WTC11 (cell line): ENCODE results near the gene PI4KB. TPM values are rescaled to one million over a fixed set of nuclear protein-coding genes. Genes with fewer than 3 reads are reported as not detected.
"Not testable (repeated sequence)": the region's sequence is repeated elsewhere in the genome, so short reads cannot be mapped to it uniquely, and the experiment has no call there.

Source experiments
- ATAC-seq: fragments of 200-7000 bp; cut with Tn5 transposase; 2 replicates; pipeline ENCODE4 v1.10.0; 2021; ENCODE audit warnings: mild to moderate bottlenecking, moderate library complexity
- CTCF ChIA-PET: fragments of 300-600 bp; sonication (Branson Sonifier 250); formaldehyde crosslinking; loops from one replicate; lab custom pipeline; 2021; ENCODE audit warnings: antibody characterized with exemption; lab: Charles Lee
- POLR2A ChIA-PET: fragments of 350-600 bp; sonication (Branson Sonifier 250); formaldehyde crosslinking; loops from one replicate; lab custom pipeline; 2021; ENCODE audit warnings: antibody characterized with exemption; lab: Charles Lee
- DNase-seq: peaks from one replicate; pipeline ENCODE4 v3.0.0; 2021; ENCODE audit warnings: low spot score
- H3K27ac Mint-ChIP-seq: 2 replicates; pipeline ENCODE4 v1.8.0; 2021; ENCODE audit warnings: mixed read lengths
- H3K27me3 Mint-ChIP-seq: 2 replicates; pipeline ENCODE4 v1.8.0; 2021; ENCODE audit warnings: low read depth, mild to moderate bottlenecking, moderate library complexity, mixed read lengths
- H3K36me3 Mint-ChIP-seq: 2 replicates; pipeline ENCODE4 v1.8.0; 2021; ENCODE audit warnings: mixed read lengths
- H3K4me1 Mint-ChIP-seq: 2 replicates; pipeline ENCODE4 v1.8.0; 2022; ENCODE audit warnings: mixed read lengths
- H3K4me3 Mint-ChIP-seq: 2 replicates; pipeline ENCODE4 v1.8.0; 2021; ENCODE audit warnings: mild to moderate bottlenecking, moderate library complexity, mixed read lengths
- H3K9me3 Mint-ChIP-seq: 2 replicates; pipeline ENCODE4 v1.8.0; 2021; ENCODE audit warnings: mixed read lengths
- E2F1 ChIP-seq: sonication (generic); formaldehyde crosslinking; IDR thresholded peaks from 2 replicates; pipeline ENCODE4 v1.8.0; 2022; ENCODE audit warnings: mild to moderate bottlenecking, missing genetic modification reagents
- ELF4 ChIP-seq: sonication (generic); formaldehyde crosslinking; IDR thresholded peaks from 2 replicates; pipeline ENCODE4 v1.8.1; 2022; ENCODE audit warnings: low read depth, mild to moderate bottlenecking, moderate library complexity, missing genetic modification reagents
- EMX1 ChIP-seq: fragments of 250-450 bp; sonication (Bioruptor Pico); IDR thresholded peaks from 2 replicates; pipeline ENCODE4 v1.8.0; 2021; ENCODE audit warnings: mild to moderate bottlenecking
- FOXP1 ChIP-seq: sonication (generic); formaldehyde crosslinking; IDR thresholded peaks from 2 replicates; pipeline ENCODE4 v1.8.0; 2022; ENCODE audit warnings: missing genetic modification reagents, mild to moderate bottlenecking, moderate library complexity, borderline replicate concordance
- HMGA2 ChIP-seq: fragments of 250-450 bp; sonication (Bioruptor Pico); IDR thresholded peaks from 2 replicates; pipeline ENCODE4 v1.4.0; 2021; ENCODE audit warnings: mild to moderate bottlenecking, moderate library complexity
- IRF2 ChIP-seq: sonication (generic); formaldehyde crosslinking; IDR thresholded peaks from 2 replicates; pipeline ENCODE4 v1.8.0; 2022; ENCODE audit warnings: low read depth, missing genetic modification reagents, borderline replicate concordance
- RELA ChIP-seq: sonication (generic); formaldehyde crosslinking; IDR thresholded peaks from 2 replicates; pipeline ENCODE4 v1.8.1; 2022; ENCODE audit warnings: missing genetic modification reagents, mild to moderate bottlenecking, borderline replicate concordance
- SMAD4 ChIP-seq: sonication (generic); formaldehyde crosslinking; IDR thresholded peaks from 2 replicates; pipeline ENCODE4 v1.8.0; 2022; ENCODE audit warnings: mild to moderate bottlenecking, missing genetic modification reagents
- ZNF138 ChIP-seq: sonication (generic); formaldehyde crosslinking; conservative IDR thresholded peaks from 2 replicates; pipeline ENCODE4 v1.8.1; 2022; ENCODE audit warnings: mild to moderate bottlenecking, moderate library complexity, missing genetic modification reagents
- ZNF263 ChIP-seq: sonication (generic); formaldehyde crosslinking; IDR thresholded peaks from 2 replicates; pipeline ENCODE4 v1.8.1; 2022; ENCODE audit warnings: low read depth, mild to moderate bottlenecking, moderate library complexity, missing genetic modification reagents
- total RNA-seq: library from RNA; stranded (reverse); gene quantifications from 3 replicates; pipeline ENCODE4 v1.2.3, GENCODE V29; 2021
- TF ChIP-seq, protein P1 (sequence below): sonication (generic); formaldehyde crosslinking; conservative IDR thresholded peaks from 2 replicates; pipeline ENCODE4 v1.8.1; 2023; ENCODE audit warnings: mild to moderate bottlenecking, low read depth, missing genetic modification reagents, moderate library complexity
- TF ChIP-seq, protein P2 (sequence below): sonication (generic); formaldehyde crosslinking; IDR thresholded peaks from 2 replicates; pipeline ENCODE4 v1.8.1; 2022; ENCODE audit warnings: missing genetic modification reagents, borderline replicate concordance

PI4KB gene
- total RNA-seq, 1 experiment from 2014 or later: 33.6 TPM

- TF ChIP-seq, protein P1, sequence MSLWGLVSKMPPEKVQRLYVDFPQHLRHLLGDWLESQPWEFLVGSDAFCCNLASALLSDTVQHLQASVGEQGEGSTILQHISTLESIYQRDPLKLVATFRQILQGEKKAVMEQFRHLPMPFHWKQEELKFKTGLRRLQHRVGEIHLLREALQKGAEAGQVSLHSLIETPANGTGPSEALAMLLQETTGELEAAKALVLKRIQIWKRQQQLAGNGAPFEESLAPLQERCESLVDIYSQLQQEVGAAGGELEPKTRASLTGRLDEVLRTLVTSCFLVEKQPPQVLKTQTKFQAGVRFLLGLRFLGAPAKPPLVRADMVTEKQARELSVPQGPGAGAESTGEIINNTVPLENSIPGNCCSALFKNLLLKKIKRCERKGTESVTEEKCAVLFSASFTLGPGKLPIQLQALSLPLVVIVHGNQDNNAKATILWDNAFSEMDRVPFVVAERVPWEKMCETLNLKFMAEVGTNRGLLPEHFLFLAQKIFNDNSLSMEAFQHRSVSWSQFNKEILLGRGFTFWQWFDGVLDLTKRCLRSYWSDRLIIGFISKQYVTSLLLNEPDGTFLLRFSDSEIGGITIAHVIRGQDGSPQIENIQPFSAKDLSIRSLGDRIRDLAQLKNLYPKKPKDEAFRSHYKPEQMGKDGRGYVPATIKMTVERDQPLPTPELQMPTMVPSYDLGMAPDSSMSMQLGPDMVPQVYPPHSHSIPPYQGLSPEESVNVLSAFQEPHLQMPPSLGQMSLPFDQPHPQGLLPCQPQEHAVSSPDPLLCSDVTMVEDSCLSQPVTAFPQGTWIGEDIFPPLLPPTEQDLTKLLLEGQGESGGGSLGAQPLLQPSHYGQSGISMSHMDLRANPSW (CRISPR knock-in tag): no peak
- no peak for TF ChIP-seq RELA (CRISPR knock-in tag)
- no peak for TF ChIP-seq ELF4 (CRISPR knock-in tag)
- no peak for TF ChIP-seq EMX1
- TF ChIP-seq IRF2: no peak
- no peak for TF ChIP-seq SMAD4 (CRISPR knock-in tag)
These were observed 45.8 kb downstream of the PI4KB start (continued) for GRCh38 chr1:151281225-151281968.

GRCh38 chr1:151277249-151277648 is 50.0 kb downstream of the PI4KB start:
- DNase-seq: no peak

DNA sequence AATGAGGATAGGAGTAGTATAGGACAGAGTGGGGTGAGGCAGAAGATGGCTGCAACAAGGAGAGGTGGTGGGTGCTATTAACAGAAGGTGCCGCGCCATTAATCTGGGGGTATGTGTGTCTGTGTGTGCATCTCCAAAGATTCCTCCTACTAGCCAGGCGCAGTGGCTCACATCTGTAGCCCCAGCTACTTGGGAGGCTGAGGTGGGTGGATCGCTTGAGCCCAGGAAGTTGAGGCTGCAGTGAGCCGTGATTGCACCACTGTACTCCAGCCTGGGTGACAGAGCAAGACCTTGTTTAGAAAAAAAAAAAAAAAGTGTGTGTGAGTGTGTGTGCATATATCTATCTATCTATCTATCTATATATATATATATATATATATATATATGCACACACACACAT is 51.9 kb downstream of the PI4KB start:
- H3K27me3 Mint-ChIP-seq, H3K27ac Mint-ChIP-seq, H3K4me1 Mint-ChIP-seq, H3K36me3 Mint-ChIP-seq, DNase-seq, ATAC-seq, H3K9me3 Mint-ChIP-seq, POLR2A ChIA-PET, H3K4me3 Mint-ChIP-seq: not testable (repeated sequence)
- CTCF ChIA-PET: interaction anchor here (1.3 kb wide), 1 partner anchor 24 kb away, joined by 4 read pairs; no protein-coding TSS in a partner anchor

More at GRCh38 chr1:151277249-151277648, 50.0 kb downstream of the PI4KB start:
- no peaks in the 10 kb centered on the region for H3K9me3 Mint-ChIP-seq
- TF ChIP-seq ZNF138 (CRISPR knock-in tag): no peak
- TF ChIP-seq FOXP1 (CRISPR knock-in tag): no peak
- peaks cover 3% of the 10 kb centered on the region; the same call in 1 of the 2 replicates for H3K36me3 Mint-ChIP-seq
- peaks cover 4% of the 10 kb centered on the region; the same call in 1 of the 2 replicates for H3K27me3 Mint-ChIP-seq
- no peak overlapping the region for H3K27ac Mint-ChIP-seq
- ChIA-PET CTCF (interaction anchor here (2.2 kb wide), 1 partner anchor 25 kb away, joined by 8 read pairs; no protein-coding TSS in a partner anchor), POLR2A (interaction anchor here (1.0 kb wide), 1 partner anchor 23 kb away, joined by 3 read pairs; the partner anchor contains the start of gene PSMD4)
- no peaks in the 10 kb centered on the region for H3K4me1 Mint-ChIP-seq
- H3K4me3 Mint-ChIP-seq: no peak overlapping the region
- no peak for ATAC-seq

- ChIA-PET POLR2A (no interaction called here), CTCF (interaction anchor here (1.3 kb wide), 1 partner anchor 22 kb away, joined by 4 read pairs; no protein-coding TSS in a partner anchor)
- Mint-ChIP-seq H3K27ac (no peak overlapping the region; the same call in 1 of the 2 replicates), H3K4me3 (no peak overlapping the region), H3K9me3 (no peaks in the 10 kb centered on the region), H3K36me3 (peaks cover 5% of the 10 kb centered on the region), H3K27me3 (peaks cover 4% of the 10 kb centered on the region; the same call in 1 of the 2 replicates), H3K4me1 (no peaks in the 10 kb centered on the region)
- TF ChIP-seq E2F1: no peak
- TF ChIP-seq, protein P2, sequence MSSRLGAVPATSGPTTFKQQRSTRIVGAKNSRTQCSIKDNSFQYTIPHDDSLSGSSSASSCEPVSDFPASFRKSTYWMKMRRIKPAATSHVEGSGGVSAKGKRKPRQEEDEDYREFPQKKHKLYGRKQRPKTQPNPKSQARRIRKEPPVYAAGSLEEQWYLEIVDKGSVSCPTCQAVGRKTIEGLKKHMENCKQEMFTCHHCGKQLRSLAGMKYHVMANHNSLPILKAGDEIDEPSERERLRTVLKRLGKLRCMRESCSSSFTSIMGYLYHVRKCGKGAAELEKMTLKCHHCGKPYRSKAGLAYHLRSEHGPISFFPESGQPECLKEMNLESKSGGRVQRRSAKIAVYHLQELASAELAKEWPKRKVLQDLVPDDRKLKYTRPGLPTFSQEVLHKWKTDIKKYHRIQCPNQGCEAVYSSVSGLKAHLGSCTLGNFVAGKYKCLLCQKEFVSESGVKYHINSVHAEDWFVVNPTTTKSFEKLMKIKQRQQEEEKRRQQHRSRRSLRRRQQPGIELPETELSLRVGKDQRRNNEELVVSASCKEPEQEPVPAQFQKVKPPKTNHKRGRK (CRISPR knock-in tag): no peak
- TF ChIP-seq HMGA2 (CRISPR knock-in tag): no peak
- TF ChIP-seq EMX1: no peak
- no peak for TF ChIP-seq ZNF263
- DNase-seq (no peak), ATAC-seq (no peak)
These were observed 53.2 kb downstream of the PI4KB start for GRCh38 chr1:151273924-151274466.
